Endothelial cell of umbilical vein (primary cell): ENCODE data around the gene DIO3. TPM values are rescaled to one million over a fixed set of nuclear protein-coding genes. Genes with fewer than 3 reads are reported as not detected.

ENCODE experiments used
- BruUV-seq: library from RNA; stranded (reverse); fragments of 400-500 nt; replicated peaks from 2 replicates; lab custom pipeline; 2021; lab: Mats Ljungman, UMichigan
- CTCF ChIA-PET: fragments of 300-600, 350-600 bp; sonication (Branson Sonifier 250); formaldehyde crosslinking; loops from one replicate; lab custom pipeline; 2021; ENCODE audit warnings: antibody characterized with exemption, inconsistent platforms; lab: Charles Lee
- POLR2A ChIA-PET: fragments of 300-600, 350-600 bp; sonication (Branson Sonifier 250); formaldehyde crosslinking; loops from one replicate; lab custom pipeline; 2021; ENCODE audit warnings: antibody characterized with exemption, inconsistent platforms; lab: Charles Lee
- DNase-seq: peaks from one replicate; pipeline ENCODE4 v3.0.0-alpha.2; 2011; ENCODE audit warnings: low read depth, low spot score
- FAIRE-seq: peaks from 2 replicates; lab custom pipeline; 2011; peaks lifted over from hg19 to GRCh38; lab: Jason Lieb, UNC
- H2AFZ ChIP-seq: 2 replicates; pipeline ENCODE4 v1.6.0; 2012; ENCODE audit warnings: low read depth, low read length, control low read depth, inconsistent platforms
- H3K27ac ChIP-seq: 2 replicates; pipeline ENCODE4 v1.5.1; 2011; ENCODE audit warnings: low read depth, mild to moderate bottlenecking, control low read depth, low read length, moderate library complexity; ENCODE audit not compliant: insufficient read depth
- H3K27me3 ChIP-seq, 2 experiments: 2 replicates each; pipeline versions ENCODE4 v1.6.0 to v1.6.1; 2011; ENCODE audit warnings: low read length in 2 of 2, mixed read lengths in 1 of 2; ENCODE audit not compliant: control insufficient read depth in 2 of 2, insufficient read depth in 2 of 2
- H3K36me3 ChIP-seq, 2 experiments: 2 replicates in 1 of 2; 3 replicates in 1 of 2; pipeline ENCODE4 v1.5.1; 2011; ENCODE audit warnings: low read length in 2 of 2, mild to moderate bottlenecking in 1 of 2, moderate library complexity in 1 of 2; ENCODE audit not compliant: control insufficient read depth in 2 of 2, insufficient read depth in 2 of 2; ENCODE audit errors: extremely low read depth in 1 of 2
- H3K4me1 ChIP-seq: 3 replicates; pipeline ENCODE4 v1.5.1; 2011; ENCODE audit warnings: mild to moderate bottlenecking, low read length; ENCODE audit not compliant: control insufficient read depth, insufficient read depth; ENCODE audit errors: extremely low read depth
- H3K4me2 ChIP-seq: 2 replicates; pipeline ENCODE4 v1.6.1; 2011; ENCODE audit warnings: low read length, control low read depth, mixed read lengths; ENCODE audit not compliant: insufficient read depth
- H3K4me3 ChIP-seq, 3 experiments: fragments of 200-600 bp in 1 of 3; sonication (generic), shearing (Covaris generic) in 1 of 3; replicated peaks in 1 of 3; 2 replicates each; pipeline ENCODE4 v1.5.1; 2011 to 2016; ENCODE audit warnings: control low read depth in 3 of 3, low read length in 3 of 3, mild to moderate bottlenecking in 2 of 3, inconsistent platforms in 1 of 3, low read depth in 1 of 3, moderate library complexity in 1 of 3; ENCODE audit not compliant: insufficient read depth in 1 of 3
- H3K79me2 ChIP-seq: 2 replicates; pipeline ENCODE4 v1.6.0; 2012; ENCODE audit warnings: low read length, inconsistent platforms; ENCODE audit not compliant: control insufficient read depth, insufficient read depth
- H3K9ac ChIP-seq: replicated peaks from 2 replicates; pipeline ENCODE3; 2011; ENCODE audit warnings: low read length, control low read depth; ENCODE audit not compliant: insufficient read depth; ENCODE audit errors: extremely low read depth
- H3K9me1 ChIP-seq: replicated peaks from 3 replicates; pipeline ENCODE4 v1.6.0; 2011; ENCODE audit warnings: mild to moderate bottlenecking, low read length; ENCODE audit not compliant: control insufficient read depth, insufficient read depth; ENCODE audit errors: extremely low read depth
- H3K9me3 ChIP-seq: replicated peaks from 2 replicates; pipeline ENCODE4 v1.5.1; 2012; ENCODE audit warnings: low read length, inconsistent platforms; ENCODE audit not compliant: control insufficient read depth, insufficient read depth
- H4K20me1 ChIP-seq: replicated peaks from 2 replicates; pipeline ENCODE3; 2011; ENCODE audit warnings: mild to moderate bottlenecking, low read length; ENCODE audit not compliant: control insufficient read depth, insufficient read depth; ENCODE audit errors: extremely low read depth
- CTCF ChIP-seq, 2 donors: IDR thresholded peaks; 1 replicate in 1 of 2; 2 replicates in 1 of 2; pipeline ENCODE4 v1.5.1; 2011; ENCODE audit warnings: low read length in 2 of 2, mild to moderate bottlenecking in 2 of 2, moderate library complexity in 2 of 2, control low read depth in 1 of 2, inconsistent platforms in 1 of 2, low read depth in 1 of 2; ENCODE audit not compliant: insufficient read depth in 1 of 2; ENCODE audit errors: extremely low read depth in 1 of 2
- EZH2 ChIP-seq: IDR thresholded peaks from 2 replicates; pipeline ENCODE4 v1.6.1; 2012; ENCODE audit warnings: borderline replicate concordance, low read depth, mild to moderate bottlenecking, moderate library complexity, low read length, inconsistent platforms; ENCODE audit not compliant: severe bottlenecking
- FOS ChIP-seq: IDR thresholded peaks from 2 replicates; pipeline ENCODE4 v1.6.1; 2011; ENCODE audit warnings: mild to moderate bottlenecking, low read length, moderate library complexity, borderline replicate concordance; ENCODE audit not compliant: insufficient read depth
- GATA2 ChIP-seq: IDR thresholded peaks from 2 replicates; pipeline ENCODE4 v1.7.0; 2011; ENCODE audit warnings: low read depth, mild to moderate bottlenecking, moderate library complexity, mixed read lengths, low read length; ENCODE audit not compliant: insufficient read length, insufficient read depth
- JUN ChIP-seq: IDR thresholded peaks from 2 replicates; pipeline ENCODE4 v1.6.1; 2011; ENCODE audit warnings: borderline replicate concordance, low read depth; ENCODE audit not compliant: insufficient read length, insufficient read depth
- MAX ChIP-seq: IDR thresholded peaks from 2 replicates; pipeline ENCODE4 v1.6.1; 2011; ENCODE audit not compliant: insufficient read depth, insufficient read length
- MYC ChIP-seq: IDR thresholded peaks from one replicate; pipeline ENCODE4 v1.6.1; 2011; ENCODE audit warnings: mild to moderate bottlenecking, low read depth, low read length
- POLR2A ChIP-seq: IDR thresholded peaks from 2 replicates; pipeline ENCODE4 v1.6.1; 2012; ENCODE audit warnings: low read depth, mild to moderate bottlenecking, control low read depth, low read length
- POLR2AphosphoS5 ChIP-seq: IDR thresholded peaks from 2 replicates; pipeline ENCODE4 v1.6.1; 2012; ENCODE audit warnings: low read depth, mild to moderate bottlenecking, control low read depth, low read length, moderate library complexity; ENCODE audit not compliant: insufficient read depth
- dilution Hi-C: fragments of 300-500 bp; cut with MboI; formaldehyde crosslinking; loops from one replicate; pipeline ENCODE4 v1.15.0; 2019; ENCODE audit warnings: low sequenced_read_pairs; ENCODE audit not compliant: extremely low pct_ligation_motif_present
- intact Hi-C: fragments of 100-400 bp; cut with micrococcal nuclease; formaldehyde crosslinking; loops from one replicate; pipeline ENCODE4 v1.10.0; 2022
- polyA plus RNA-seq, 4 experiments: library from polyadenylated mRNA; depleted of rRNA in 3 of 4; stranded (reverse) in 3 of 4; unstranded in 1 of 4; fragments of >200 nt; gene quantifications; 2 replicates each; pipeline versions ENCODE4 v1.2.1 to v1.2.3, GENCODE V29; 2011 to 2012; ENCODE audit warnings: missing spikeins in 1 of 4
- total RNA-seq: library from RNA; stranded (reverse); gene quantifications from 2 replicates; pipeline ENCODE4 v1.2.3, GENCODE V29; 2021

The DIO3 gene
- total and polyA plus RNA-seq, 2 donors (not counting 3 experiments of a cell fraction or from before 2014, with no cell fraction given) = not detected

- TF ChIP-seq MYC = no peak
- TF ChIP-seq FOS = no peak
- TF ChIP-seq MAX = no peak
- TF ChIP-seq GATA2 = no peak
- no peak for TF ChIP-seq POLR2A
- no peak for TF ChIP-seq CTCF (IDR thresholded peaks at IDR 0.05; ENCODE audit: extremely low read depth in 1 of 2, insufficient read depth in 1 of 2, low read depth in 1 of 2, low read length in 2 of 2)
- Histone ChIP-seq H3K4me3 (no peak overlapping the region), H3K27me3 (no peaks in the 10 kb centered on the region), H3K9me3 (no peaks in the 10 kb centered on the region), H3K79me2 (no peaks in the 10 kb centered on the region), H3K9me1 (no peaks in the 10 kb centered on the region), H3K4me1 (no peaks in the 10 kb centered on the region), H3K4me2 (no peak overlapping the region), H3K36me3 (no peaks in the 10 kb centered on the region), H2AFZ (no peak overlapping the region), H3K9ac (no peak overlapping the region), H3K27ac (no peak overlapping the region), H4K20me1 (no peaks in the 10 kb centered on the region)
- no TSS peak for BruUV-seq
- dilution Hi-C loops = no loop called here
- DNase-seq (no peak), FAIRE-seq (no peak)
- ChIA-PET POLR2A (no interaction called here), CTCF (no interaction called here)
- intact Hi-C loops = no loop called here
Observed at GRCh38 chr14:101521473-101521915, 39.8 kb upstream of the DIO3 start.

- Histone ChIP-seq H3K27me3 (no peaks in the 10 kb centered on the region), H3K9me3 (no peaks in the 10 kb centered on the region), H3K79me2 (no peaks in the 10 kb centered on the region), H3K27ac (no peak overlapping the region), H3K4me2 (no peak overlapping the region), H4K20me1 (no peaks in the 10 kb centered on the region), H3K36me3 (no peaks in the 10 kb centered on the region), H2AFZ (no peak overlapping the region), H3K9me1 (no peaks in the 10 kb centered on the region), H3K9ac (no peak overlapping the region), H3K4me1 (no peaks in the 10 kb centered on the region), H3K4me3 (no peak overlapping the region)
- DNase-seq (no peak), FAIRE-seq (no peak)
- BruUV-seq = no TSS peak
- intact Hi-C loops (no loop called here), dilution Hi-C loops (no loop called here)
- CTCF ChIA-PET = no interaction called here
- TF ChIP-seq CTCF (IDR thresholded peaks at IDR 0.05; ENCODE audit: extremely low read depth in 1 of 2, insufficient read depth in 1 of 2, low read depth in 1 of 2, low read length in 2 of 2) (no peak), MAX (no peak), POLR2A (no peak), FOS (no peak), EZH2 (no peak), JUN (no peak), GATA2 (no peak), MYC (no peak), POLR2AphosphoS5 (no peak)
- POLR2A ChIA-PET = no interaction called here
Observed at GRCh38 chr14:101521978-101522377, 39.3 kb upstream of the DIO3 start.
